ENCODE results near the gene FLOT2.

GRCh38 chr17:28918295-28918694 lies 20.8 kb upstream of the FLOT2 start:
- TF ChIP-seq, protein P1, sequence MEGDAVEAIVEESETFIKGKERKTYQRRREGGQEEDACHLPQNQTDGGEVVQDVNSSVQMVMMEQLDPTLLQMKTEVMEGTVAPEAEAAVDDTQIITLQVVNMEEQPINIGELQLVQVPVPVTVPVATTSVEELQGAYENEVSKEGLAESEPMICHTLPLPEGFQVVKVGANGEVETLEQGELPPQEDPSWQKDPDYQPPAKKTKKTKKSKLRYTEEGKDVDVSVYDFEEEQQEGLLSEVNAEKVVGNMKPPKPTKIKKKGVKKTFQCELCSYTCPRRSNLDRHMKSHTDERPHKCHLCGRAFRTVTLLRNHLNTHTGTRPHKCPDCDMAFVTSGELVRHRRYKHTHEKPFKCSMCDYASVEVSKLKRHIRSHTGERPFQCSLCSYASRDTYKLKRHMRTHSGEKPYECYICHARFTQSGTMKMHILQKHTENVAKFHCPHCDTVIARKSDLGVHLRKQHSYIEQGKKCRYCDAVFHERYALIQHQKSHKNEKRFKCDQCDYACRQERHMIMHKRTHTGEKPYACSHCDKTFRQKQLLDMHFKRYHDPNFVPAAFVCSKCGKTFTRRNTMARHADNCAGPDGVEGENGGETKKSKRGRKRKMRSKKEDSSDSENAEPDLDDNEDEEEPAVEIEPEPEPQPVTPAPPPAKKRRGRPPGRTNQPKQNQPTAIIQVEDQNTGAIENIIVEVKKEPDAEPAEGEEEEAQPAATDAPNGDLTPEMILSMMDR (conservative IDR thresholded peaks at IDR 0.05): no peak
- TF ChIP-seq ZFX (IDR thresholded peaks at IDR 0.05): no peak
